Stimulated activated CD4-positive, alpha-beta T cell treated with anti-CD3 and anti-CD28 coated beads, Interleukin-15, amount 100 ng/mL, for 24 hours (primary cell): Measurements from ENCODE around the gene SLC29A1.

Experiments used
- DNase-seq: peaks from one replicate; pipeline ENCODE4 v3.0.0-alpha.2; 2020

The SLC29A1 gene

GRCh38 chr6:44270526-44271405 lies 47.4 kb downstream of the SLC29A1 start:
- DNase-seq = no peak

GRCh38 chr6:44271406-44271723 lies 48.0 kb downstream of the SLC29A1 start:
- no peak for DNase-seq

- no peak for DNase-seq
These were observed 48.5 kb downstream of the SLC29A1 start for GRCh38 chr6:44271914-44272313.

- DNase-seq = no peak
These were observed 49.1 kb downstream of the SLC29A1 start for GRCh38 chr6:44272529-44272928.

- DNase-seq = no peak
These were observed 49.7 kb downstream of the SLC29A1 start for GRCh38 chr6:44272999-44273566.

- DNase-seq = no peak
These were observed 50.2 kb downstream of the SLC29A1 start for GRCh38 chr6:44273617-44274016.

GRCh38 chr6:44275271-44275748 lies 51.9 kb downstream of the SLC29A1 start:
- no peak for DNase-seq

- DNase-seq = peak; percentile 56
These were observed 52.6 kb downstream of the SLC29A1 start for GRCh38 chr6:44275749-44276648.

GRCh38 chr6:44276667-44277640 lies 53.6 kb downstream of the SLC29A1 start:
- no peak for DNase-seq

- DNase-seq = no peak
These were observed 54.4 kb downstream of the SLC29A1 start for GRCh38 chr6:44277763-44278162.

GRCh38 chr6:44278315-44278714 lies 54.9 kb downstream of the SLC29A1 start:
- no peak for DNase-seq

GRCh38 chr6:44278774-44279697 lies 55.6 kb downstream of the SLC29A1 start:
- DNase-seq = no peak
